Loucy (cell line): ENCODE measurements around the gene MROH8.

Source experiments
- H2AFZ ChIP-seq: fragments of 200-600 bp; sonication (generic); 2 replicates; pipeline ENCODE4 v1.6.0; 2016; ENCODE audit warnings: antibody characterized with exemption, mild to moderate bottlenecking, low read length, moderate library complexity
- H3F3A ChIP-seq: fragments of 200-600 bp; 2 replicates; pipeline ENCODE4 v1.6.0; 2016; ENCODE audit warnings: antibody characterized with exemption, low read depth, mild to moderate bottlenecking
- H3K27me3 ChIP-seq: fragments of 200-600 bp; sonication (generic); 2 replicates; pipeline ENCODE4 v1.6.1; 2014; ENCODE audit warnings: low read length, mild to moderate bottlenecking; ENCODE audit not compliant: insufficient read depth, poor library complexity, severe bottlenecking
- H3K36me3 ChIP-seq: fragments of 200-600 bp; sonication (generic); 2 replicates; pipeline ENCODE4 v1.6.1; 2016; ENCODE audit warnings: low read length; ENCODE audit not compliant: insufficient read depth
- H3K4me1 ChIP-seq: fragments of 200-600 bp; sonication (generic); 2 replicates; pipeline ENCODE4 v1.5.1; 2014; ENCODE audit warnings: low read length, mild to moderate bottlenecking; ENCODE audit not compliant: insufficient read depth, poor library complexity, severe bottlenecking
- H3K4me2 ChIP-seq: fragments of 200-600 bp; sonication (generic); 2 replicates; pipeline ENCODE4 v1.6.0; 2014; ENCODE audit warnings: antibody characterized with exemption, low read length, low read depth, mild to moderate bottlenecking; ENCODE audit not compliant: poor library complexity, severe bottlenecking
- H3K4me3 ChIP-seq: fragments of 200-600 bp; sonication (generic); 2 replicates; pipeline ENCODE4 v1.5.1; 2014; ENCODE audit warnings: low read length, mild to moderate bottlenecking, mixed read lengths; ENCODE audit not compliant: poor library complexity, severe bottlenecking
- H3K79me2 ChIP-seq: fragments of 200-600 bp; sonication (generic); 2 replicates; pipeline ENCODE4 v1.6.1; 2014; ENCODE audit warnings: low read length; ENCODE audit not compliant: insufficient read depth
- H3K9ac ChIP-seq: fragments of 200-600 bp; sonication (generic); 2 replicates; pipeline ENCODE4 v1.6.0; 2014; ENCODE audit warnings: mild to moderate bottlenecking, low read depth, low read length, moderate library complexity; ENCODE audit not compliant: poor library complexity, severe bottlenecking
- H3K9me2 ChIP-seq: fragments of 200-600 bp; sonication (generic); replicated peaks from 2 replicates; pipeline ENCODE4 v1.6.1; 2016; ENCODE audit warnings: low read depth, low read length, mixed read lengths
- H3K9me3 ChIP-seq: fragments of 200-600 bp; sonication (generic); 2 replicates; pipeline ENCODE4 v1.6.1; 2014; ENCODE audit warnings: mild to moderate bottlenecking, antibody characterized with exemption, low read length, low read depth; ENCODE audit not compliant: insufficient read depth
- H4K20me1 ChIP-seq: fragments of 200-600 bp; sonication (generic); 2 replicates; pipeline ENCODE4 v1.6.0; 2014; ENCODE audit warnings: antibody characterized with exemption, low read length, mild to moderate bottlenecking; ENCODE audit not compliant: insufficient read depth, poor library complexity, severe bottlenecking
- CTCF ChIP-seq: fragments of 200-600 bp; sonication (generic); conservative IDR thresholded peaks from 2 replicates; pipeline ENCODE4 v1.5.1; 2014; ENCODE audit warnings: mild to moderate bottlenecking, antibody characterized with exemption, low read length
- EZH2phosphoT487 ChIP-seq: fragments of 200-600 bp; IDR thresholded peaks from 2 replicates; pipeline ENCODE4 v1.6.1; 2018; ENCODE audit warnings: antibody characterized with exemption, mild to moderate bottlenecking, moderate library complexity, borderline replicate concordance

The MROH8 gene

GRCh38 chr20:37163832-37164554 is 15.4 kb downstream of the MROH8 start:
- H3K9ac ChIP-seq: no peak overlapping the region
- no peak overlapping the region for H3K4me3 ChIP-seq
- H3K27me3 ChIP-seq: no peaks in the 10 kb centered on the region
- no peak overlapping the region for H3K4me2 ChIP-seq
- no peaks in the 10 kb centered on the region for H3K9me2 ChIP-seq
- no peaks in the 10 kb centered on the region for H4K20me1 ChIP-seq
- H3K36me3 ChIP-seq: no peaks in the 10 kb centered on the region; the same call in 1 of the 2 replicates
- TF ChIP-seq CTCF (no peak), EZH2phosphoT487 (no peak)
- H3K4me1 ChIP-seq: no peaks in the 10 kb centered on the region
- no peaks in the 10 kb centered on the region for H3K79me2 ChIP-seq
- no peak overlapping the region for H2AFZ ChIP-seq
- no peaks in the 10 kb centered on the region for H3K9me3 ChIP-seq
- H3F3A ChIP-seq: no peaks in the 10 kb centered on the region

GRCh38 chr20:37162646-37163045 is 16.7 kb downstream of the MROH8 start:
- H3K9ac ChIP-seq: no peak overlapping the region
- H3K4me2 ChIP-seq: no peak overlapping the region
- no peaks in the 10 kb centered on the region for H3K9me3 ChIP-seq
- H3K4me3 ChIP-seq: no peak overlapping the region
- H3K4me1 ChIP-seq: no peaks in the 10 kb centered on the region
- H3K27me3 ChIP-seq: no peaks in the 10 kb centered on the region
- no peak overlapping the region for H2AFZ ChIP-seq
- TF ChIP-seq CTCF: no peak
- no peak for TF ChIP-seq EZH2phosphoT487
- no peaks in the 10 kb centered on the region for H3K9me2 ChIP-seq
- H3F3A ChIP-seq: no peaks in the 10 kb centered on the region
- H3K36me3 ChIP-seq: no peaks in the 10 kb centered on the region; the same call in 1 of the 2 replicates
- H4K20me1 ChIP-seq: no peaks in the 10 kb centered on the region
- H3K79me2 ChIP-seq: no peaks in the 10 kb centered on the region

GRCh38 chr20:37161830-37162549 is 17.4 kb downstream of the MROH8 start:
- Histone ChIP-seq H3K9ac (no peak overlapping the region), H3K27me3 (no peaks in the 10 kb centered on the region), H3K4me1 (no peaks in the 10 kb centered on the region), H3K4me2 (no peak overlapping the region), H3K4me3 (no peak overlapping the region), H3K9me2 (no peaks in the 10 kb centered on the region), H3F3A (no peaks in the 10 kb centered on the region), H3K79me2 (no peaks in the 10 kb centered on the region), H2AFZ (no peak overlapping the region), H3K36me3 (no peaks in the 10 kb centered on the region), H3K9me3 (no peaks in the 10 kb centered on the region), H4K20me1 (no peaks in the 10 kb centered on the region)
- TF ChIP-seq CTCF: no peak
- TF ChIP-seq EZH2phosphoT487: no peak
